AG04449 (cell line): ENCODE data around the gene ACADVL.
A peak's percentile ranks its signal among the peaks of the same experiment; 100 is the strongest.

Experiments
- CTCF ChIA-PET: fragments of 350-600 bp; formaldehyde crosslinking; extraction: SDS; loops from one replicate; lab custom pipeline; 2021; ENCODE audit warnings: antibody characterized with exemption; lab: Yijun Ruan, JAX
- POLR2A ChIA-PET: fragments of 400-600, 350-600 bp; formaldehyde crosslinking; extraction: SDS; loops from one replicate; lab custom pipeline; 2020; ENCODE audit warnings: antibody characterized with exemption, inconsistent platforms; lab: Yijun Ruan, JAX
- DNase-seq: peaks from one replicate; pipeline ENCODE4 v3.0.0-alpha.2; 2010; ENCODE audit warnings: low read depth, low spot score
- H3K4me3 ChIP-seq: 2 replicates; pipeline ENCODE4 v1.5.1; 2011; ENCODE audit warnings: low read depth, mild to moderate bottlenecking, control low read depth, low read length
- TF ChIP-seq, protein P1 (sequence below): IDR thresholded peaks from one replicate; pipeline ENCODE4 v1.5.1; 2011; ENCODE audit warnings: mild to moderate bottlenecking, moderate library complexity, low read length, control low read depth, inconsistent platforms; ENCODE audit not compliant: insufficient read depth; ENCODE audit errors: missing control alignments

ACADVL gene

DNA sequence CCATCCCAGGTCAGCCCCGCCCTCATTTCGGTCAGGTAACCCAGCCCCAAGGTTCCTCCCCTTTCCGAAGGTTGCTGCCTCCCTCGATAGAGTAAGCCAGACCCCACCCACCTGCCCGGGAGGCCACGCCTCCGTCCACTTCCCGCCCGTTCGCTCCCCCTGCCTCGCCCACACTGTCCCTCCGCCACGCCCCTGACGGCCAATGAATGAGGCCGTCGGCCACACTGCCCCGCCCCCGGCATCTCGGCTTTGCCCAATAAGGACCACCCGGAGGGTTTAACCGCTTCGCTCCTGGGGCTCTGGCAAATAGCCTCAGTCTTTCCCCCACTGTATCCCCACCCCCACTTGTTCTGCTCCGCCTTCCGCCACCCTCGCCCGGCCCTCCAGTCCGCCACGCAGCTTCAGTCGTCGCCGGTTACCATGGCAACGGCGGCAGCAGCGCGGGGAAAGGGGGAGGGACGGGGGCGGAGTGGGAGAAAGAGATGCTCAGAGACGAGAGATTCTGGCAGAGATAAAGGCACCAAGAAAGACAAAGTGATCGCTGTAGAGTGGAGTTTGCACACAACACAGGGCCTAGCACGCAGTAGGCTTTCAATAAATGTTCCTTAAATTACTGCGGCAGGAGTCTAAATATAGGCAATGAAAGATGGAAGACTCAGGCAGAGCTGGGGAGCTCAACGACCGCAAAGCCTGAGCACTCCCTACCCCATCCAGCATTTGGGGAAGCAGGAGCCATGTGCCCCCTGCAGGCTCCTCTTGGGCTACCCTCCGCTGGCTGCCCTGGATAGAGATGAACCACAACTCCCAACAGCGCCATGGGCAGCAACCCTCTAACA is 5.2 kb upstream of the ACADVL start:
- DNase-seq = peak; percentile 67
- POLR2A ChIA-PET = interaction anchor here (1.2 kb wide), 1 partner anchor 23 kb away, joined by 3 read pairs; no protein-coding TSS in a partner anchor
- TF ChIP-seq, protein P1, sequence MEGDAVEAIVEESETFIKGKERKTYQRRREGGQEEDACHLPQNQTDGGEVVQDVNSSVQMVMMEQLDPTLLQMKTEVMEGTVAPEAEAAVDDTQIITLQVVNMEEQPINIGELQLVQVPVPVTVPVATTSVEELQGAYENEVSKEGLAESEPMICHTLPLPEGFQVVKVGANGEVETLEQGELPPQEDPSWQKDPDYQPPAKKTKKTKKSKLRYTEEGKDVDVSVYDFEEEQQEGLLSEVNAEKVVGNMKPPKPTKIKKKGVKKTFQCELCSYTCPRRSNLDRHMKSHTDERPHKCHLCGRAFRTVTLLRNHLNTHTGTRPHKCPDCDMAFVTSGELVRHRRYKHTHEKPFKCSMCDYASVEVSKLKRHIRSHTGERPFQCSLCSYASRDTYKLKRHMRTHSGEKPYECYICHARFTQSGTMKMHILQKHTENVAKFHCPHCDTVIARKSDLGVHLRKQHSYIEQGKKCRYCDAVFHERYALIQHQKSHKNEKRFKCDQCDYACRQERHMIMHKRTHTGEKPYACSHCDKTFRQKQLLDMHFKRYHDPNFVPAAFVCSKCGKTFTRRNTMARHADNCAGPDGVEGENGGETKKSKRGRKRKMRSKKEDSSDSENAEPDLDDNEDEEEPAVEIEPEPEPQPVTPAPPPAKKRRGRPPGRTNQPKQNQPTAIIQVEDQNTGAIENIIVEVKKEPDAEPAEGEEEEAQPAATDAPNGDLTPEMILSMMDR = peak; percentile 80
- peak overlapping the region; percentile 66 for H3K4me3 ChIP-seq
- CTCF ChIA-PET = interaction anchor here (0.5 to 2.3 kb wide), 10 partner anchors 10 to 169 kb away, joined by 3 to 11 read pairs (median 4); partner anchors contain the start of genes CTDNEP1 and SLC2A4

DNA sequence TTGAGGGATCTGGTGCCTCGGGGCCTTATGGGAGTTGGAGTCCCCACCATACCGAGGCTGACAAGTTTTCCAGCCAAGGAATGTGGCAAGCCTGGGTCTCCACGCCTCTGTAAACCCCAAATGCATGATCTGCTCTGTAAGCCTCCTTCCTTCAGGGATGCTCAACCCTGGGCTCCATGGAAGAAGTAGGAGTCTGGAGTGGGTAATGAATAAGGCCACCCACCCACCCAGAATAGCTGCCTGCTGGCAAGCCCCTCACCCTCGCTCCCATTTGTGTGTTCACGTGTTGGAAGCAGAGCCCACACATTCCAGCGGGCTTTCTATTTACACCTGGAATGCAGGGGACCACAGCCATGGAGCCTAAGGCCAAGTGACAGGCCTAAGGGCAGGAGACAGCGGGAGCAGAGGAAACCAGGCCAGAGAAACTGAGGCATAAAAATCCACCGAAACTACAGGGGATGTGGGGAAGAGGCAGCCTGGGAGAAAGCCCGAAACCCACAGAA is 4.6 kb upstream of the ACADVL start:
- TF ChIP-seq, protein P1 = no peak
- ChIA-PET POLR2A (interaction anchor here (0.6 to 1.2 kb wide), 3 partner anchors 10 to 22 kb away, joined by 3 to 4 read pairs (median 3); partner anchors contain the start of gene DVL2), CTCF (interaction anchor here (1.4 to 2.3 kb wide), 5 partner anchors 9 to 170 kb away, joined by 4 to 11 read pairs (median 6); no protein-coding TSS in a partner anchor)
- no peak for DNase-seq
- H3K4me3 ChIP-seq = peak overlapping the region; percentile 66

DNA sequence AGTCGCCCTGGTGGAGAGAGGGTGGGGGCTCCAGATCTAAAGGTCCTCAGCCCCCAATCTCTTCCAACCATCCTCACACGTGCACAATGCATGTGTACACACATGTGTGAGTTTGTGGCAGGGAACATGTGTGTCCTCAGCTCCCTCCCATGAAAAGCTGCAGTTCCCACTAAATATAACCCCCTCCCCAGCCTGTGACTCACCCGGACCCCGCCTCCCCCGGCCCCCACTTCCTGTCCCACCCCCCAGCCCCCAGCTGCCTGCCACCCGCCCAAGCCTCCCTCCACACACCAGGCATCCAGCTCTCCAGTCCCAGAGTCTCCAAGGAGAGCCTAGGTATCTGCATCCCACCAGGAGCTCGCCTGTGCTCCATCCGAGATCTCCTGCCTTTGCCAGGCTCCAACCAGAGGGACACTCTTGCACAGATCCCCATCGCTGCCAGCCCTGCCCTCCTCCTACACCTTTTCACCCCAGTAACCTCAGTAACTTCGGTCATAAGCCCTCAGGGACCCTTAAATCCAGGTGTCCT is 4.0 kb upstream of the ACADVL start:
- CTCF ChIA-PET = interaction anchor here (1.0 to 2.3 kb wide), 4 partner anchors 9 to 170 kb away, joined by 3 to 6 read pairs (median 4); no protein-coding TSS in a partner anchor
- TF ChIP-seq, protein P1 = no peak
- DNase-seq = no peak
- POLR2A ChIA-PET = interaction anchor here (0.6 to 1.2 kb wide), 2 partner anchors 9 to 19 kb away, joined by 3 to 4 read pairs; partner anchors contain the start of gene DVL2
- peak overlapping the region; percentile 66 for H3K4me3 ChIP-seq

DNA sequence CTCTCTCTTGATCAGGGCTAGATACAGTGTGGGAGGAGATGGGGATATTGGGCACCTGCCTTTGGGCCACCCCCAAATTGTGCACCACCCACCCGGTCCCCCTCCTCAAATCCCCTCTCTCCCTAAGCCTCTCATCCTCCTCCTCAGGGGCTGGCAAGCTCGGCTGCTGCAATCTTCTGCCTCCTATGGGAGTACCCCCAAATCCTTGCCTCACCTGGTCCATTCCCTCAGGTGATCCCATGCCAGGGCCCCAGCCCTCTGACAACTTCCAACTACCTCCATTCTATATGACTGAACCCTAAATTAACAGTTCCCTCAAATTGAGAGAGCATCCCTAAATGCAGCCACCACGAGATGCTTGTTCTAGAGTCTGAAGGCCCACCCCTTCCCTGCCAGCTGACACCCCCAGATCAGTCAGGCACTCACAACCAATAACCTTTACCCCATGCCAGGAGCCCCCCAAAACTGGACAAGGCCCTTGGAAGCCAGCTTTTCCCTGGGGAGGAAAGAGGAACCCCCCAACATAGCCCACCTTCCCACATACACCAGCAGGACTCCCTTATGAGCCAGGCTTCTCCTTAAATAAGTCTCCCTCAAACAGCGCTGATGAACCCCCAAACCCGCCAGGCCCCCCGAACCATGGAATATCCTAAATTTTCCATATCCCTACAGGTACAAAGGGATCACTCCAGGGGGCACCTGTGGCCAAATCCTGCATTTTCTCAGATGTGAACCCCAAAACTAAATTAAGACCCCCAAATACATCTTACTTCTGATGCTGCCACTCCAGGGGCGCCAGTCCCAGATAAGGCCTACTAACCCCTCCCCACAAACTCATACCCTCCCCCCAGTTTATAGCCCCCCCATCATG is 3.3 kb upstream of the ACADVL start:
- TF ChIP-seq, protein P1 = no peak
- peak overlapping the region; percentile 66 for H3K4me3 ChIP-seq
- POLR2A ChIA-PET = interaction anchor here (1.2 kb wide), 1 partner anchor 18 kb away, joined by 3 read pairs; the partner anchor contains the start of gene DVL2
- DNase-seq = no peak
- CTCF ChIA-PET = interaction anchor here (1.0 to 2.3 kb wide), 3 partner anchors 8 to 171 kb away, joined by 3 to 6 read pairs (median 4); no protein-coding TSS in a partner anchor

DNA sequence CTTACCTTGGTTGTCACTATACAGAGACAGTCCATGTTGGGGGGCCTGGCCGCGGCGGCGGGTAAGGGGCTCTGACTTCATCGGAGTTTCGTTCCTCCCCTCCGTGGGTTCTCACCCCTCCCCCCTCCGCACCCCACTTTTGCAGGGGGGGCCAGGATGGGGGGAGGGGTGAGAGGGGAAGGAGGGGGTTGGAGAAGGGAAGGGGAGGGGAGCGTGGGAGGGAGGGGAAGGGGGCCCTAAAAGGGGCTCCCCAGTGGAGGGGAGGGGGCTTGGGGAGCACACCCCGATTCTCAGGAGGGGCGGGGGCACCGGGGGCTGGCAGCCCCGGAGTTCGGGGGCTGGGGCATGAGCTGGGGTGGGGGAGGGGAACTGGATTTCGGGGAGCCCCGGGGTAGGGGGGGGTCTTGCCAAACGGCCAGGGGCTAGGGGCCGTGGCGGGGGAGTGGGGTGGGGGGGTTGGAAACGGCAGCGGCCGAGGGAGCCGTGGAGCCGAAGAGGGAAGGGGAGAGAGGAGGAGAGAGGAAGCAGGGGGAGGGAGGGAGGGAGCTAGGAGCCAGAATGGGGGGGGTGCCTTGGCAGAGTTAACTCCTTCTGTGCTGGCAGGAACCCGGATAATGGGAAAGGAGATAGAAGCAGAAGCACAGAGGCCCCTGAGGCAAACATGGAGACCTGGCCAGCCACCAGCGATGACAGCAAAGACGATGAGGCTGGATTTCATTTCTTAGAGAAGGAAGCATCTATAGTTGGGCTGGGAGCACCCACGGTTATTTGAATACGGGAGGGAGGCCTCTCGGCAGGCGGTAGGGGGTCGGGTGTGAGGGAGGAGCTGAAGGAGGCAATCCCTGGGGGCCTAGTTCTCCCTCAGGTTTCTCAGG is 2.4 kb upstream of the ACADVL start:
- POLR2A ChIA-PET = no interaction called here
- CTCF ChIA-PET = no interaction called here
- TF ChIP-seq, protein P1 = no peak
- peak overlapping the region; percentile 66 for H3K4me3 ChIP-seq
- DNase-seq = no peak
